Nephron (organoid): ENCODE data around the gene ANKRD13D.

Experiments used
- H3K27ac Mint-ChIP-seq, 3 experiments: 2 replicates each; pipeline ENCODE4 v1.8.0; 2020; ENCODE audit warnings: mixed read lengths in 3 of 3, mild to moderate bottlenecking in 2 of 3, moderate library complexity in 1 of 3
- H3K27me3 Mint-ChIP-seq: 2 replicates; pipeline ENCODE4 v1.8.0; 2021; ENCODE audit warnings: low read depth, mild to moderate bottlenecking, moderate library complexity, mixed read lengths
- H3K36me3 Mint-ChIP-seq: 2 replicates; pipeline ENCODE4 v1.8.0; 2020; ENCODE audit warnings: low read depth, mixed read lengths
- H3K4me1 Mint-ChIP-seq: 2 replicates; pipeline ENCODE4 v1.8.0; 2020; ENCODE audit warnings: mixed read lengths
- H3K4me3 Mint-ChIP-seq, 3 experiments: 2 replicates each; pipeline ENCODE4 v1.8.0; 2020; ENCODE audit warnings: mild to moderate bottlenecking in 3 of 3, mixed read lengths in 3 of 3, moderate library complexity in 2 of 3
- H3K9me3 Mint-ChIP-seq: 2 replicates; pipeline ENCODE4 v1.8.0; 2020; ENCODE audit warnings: mixed read lengths
- TF ChIP-seq, protein P1 (sequence below), 3 experiments: fragments of 200-600 bp; sonication (generic); IDR thresholded peaks; one replicate each; pipeline ENCODE4 v1.5.0; 2021; ENCODE audit warnings: antibody characterized with exemption in 3 of 3; ENCODE audit not compliant: unreplicated experiment in 3 of 3

ANKRD13D gene

GRCh38 chr11:67267188-67268080 lies 21.7 kb upstream of the ANKRD13D start:
- Mint-ChIP-seq H3K27ac (peak overlapping the region; percentile 65 to 91 (median 90)), H3K27me3 (peaks cover 5% of the 10 kb centered on the region), H3K36me3 (no peaks in the 10 kb centered on the region), H3K9me3 (no peaks in the 10 kb centered on the region), H3K4me3 (peak overlapping the region; percentile 96 to 99 (median 98)), H3K4me1 (peaks cover 49% of the 10 kb centered on the region)
- TF ChIP-seq, protein P1, sequence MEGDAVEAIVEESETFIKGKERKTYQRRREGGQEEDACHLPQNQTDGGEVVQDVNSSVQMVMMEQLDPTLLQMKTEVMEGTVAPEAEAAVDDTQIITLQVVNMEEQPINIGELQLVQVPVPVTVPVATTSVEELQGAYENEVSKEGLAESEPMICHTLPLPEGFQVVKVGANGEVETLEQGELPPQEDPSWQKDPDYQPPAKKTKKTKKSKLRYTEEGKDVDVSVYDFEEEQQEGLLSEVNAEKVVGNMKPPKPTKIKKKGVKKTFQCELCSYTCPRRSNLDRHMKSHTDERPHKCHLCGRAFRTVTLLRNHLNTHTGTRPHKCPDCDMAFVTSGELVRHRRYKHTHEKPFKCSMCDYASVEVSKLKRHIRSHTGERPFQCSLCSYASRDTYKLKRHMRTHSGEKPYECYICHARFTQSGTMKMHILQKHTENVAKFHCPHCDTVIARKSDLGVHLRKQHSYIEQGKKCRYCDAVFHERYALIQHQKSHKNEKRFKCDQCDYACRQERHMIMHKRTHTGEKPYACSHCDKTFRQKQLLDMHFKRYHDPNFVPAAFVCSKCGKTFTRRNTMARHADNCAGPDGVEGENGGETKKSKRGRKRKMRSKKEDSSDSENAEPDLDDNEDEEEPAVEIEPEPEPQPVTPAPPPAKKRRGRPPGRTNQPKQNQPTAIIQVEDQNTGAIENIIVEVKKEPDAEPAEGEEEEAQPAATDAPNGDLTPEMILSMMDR (IDR thresholded peaks at IDR 0.05; ENCODE audit: unreplicated experiment in 3 of 3) = no peak

DNA sequence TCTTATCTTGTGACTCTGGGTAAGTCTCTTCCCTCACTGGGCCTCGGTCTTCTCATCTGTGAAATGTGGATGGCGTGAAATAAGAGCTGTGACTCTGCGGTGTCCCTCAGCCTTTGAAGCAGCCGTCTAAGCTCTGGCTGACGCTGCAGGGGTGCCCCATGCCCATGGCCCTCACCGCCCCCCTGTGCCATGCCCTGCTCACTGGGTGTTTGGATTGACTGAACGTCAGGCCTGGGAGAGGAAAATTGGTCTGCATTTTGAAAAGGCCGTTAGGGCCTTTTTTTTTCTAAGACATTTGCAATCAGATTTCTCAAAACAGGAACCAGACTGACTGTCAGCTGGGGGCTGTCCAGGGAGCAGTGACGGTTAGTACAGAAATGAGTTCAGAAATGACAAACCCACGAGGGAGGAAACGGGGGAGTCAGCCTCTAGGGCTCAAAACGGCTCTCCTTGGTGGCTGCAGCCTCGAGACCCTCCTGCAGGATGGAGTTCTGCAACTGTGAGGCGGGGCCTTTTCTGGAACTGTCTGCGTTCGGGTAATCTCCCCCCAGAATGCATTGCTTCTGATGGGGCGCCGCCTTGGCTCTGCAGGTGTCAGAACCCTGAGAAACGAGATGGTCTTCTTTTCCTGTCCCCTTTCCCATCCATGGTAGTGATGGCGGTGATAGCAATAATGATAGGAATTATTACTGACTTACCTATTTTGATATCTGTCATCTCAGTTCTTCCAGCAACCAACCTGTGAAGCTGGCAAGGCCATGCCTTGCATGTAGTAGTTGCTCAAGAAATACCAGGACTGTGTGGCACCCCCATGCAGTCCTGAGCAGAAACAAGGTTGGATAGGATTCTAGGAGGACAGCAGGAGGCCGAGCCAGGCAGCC lies 20.8 kb upstream of the ANKRD13D start:
- no peaks in the 10 kb centered on the region for H3K9me3 Mint-ChIP-seq
- peak overlapping the region; percentile 38 to 65 (median 60) for H3K27ac Mint-ChIP-seq
- H3K4me3 Mint-ChIP-seq = peak overlapping the region; percentile 96 to 99 (median 98)
- H3K27me3 Mint-ChIP-seq = peaks cover 5% of the 10 kb centered on the region
- TF ChIP-seq, protein P1 (IDR thresholded peaks at IDR 0.05; ENCODE audit: unreplicated experiment in 3 of 3) = no peak
- no peaks in the 10 kb centered on the region for H3K36me3 Mint-ChIP-seq
- peaks cover 43% of the 10 kb centered on the region for H3K4me1 Mint-ChIP-seq

DNA sequence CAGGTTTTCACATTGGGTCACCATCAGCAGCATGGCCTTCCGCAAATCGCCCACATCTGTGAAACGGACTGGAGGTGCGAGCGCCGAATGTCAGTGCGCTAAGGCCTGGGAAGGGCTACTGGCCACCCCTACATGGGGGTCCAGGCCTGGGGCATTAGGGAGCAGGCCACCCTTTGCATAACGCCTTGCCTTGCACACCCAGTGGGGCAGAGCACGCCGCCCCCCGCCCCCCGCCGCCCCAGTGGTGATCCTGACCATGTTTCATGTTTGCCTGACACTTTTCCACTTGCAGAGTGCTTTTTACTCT lies 20.2 kb upstream of the ANKRD13D start:
- peak overlapping the region; percentile 57 to 98 (median 96) for H3K4me3 Mint-ChIP-seq
- TF ChIP-seq, protein P1 (IDR thresholded peaks at IDR 0.05; ENCODE audit: unreplicated experiment in 3 of 3) = no peak
- H3K27me3 Mint-ChIP-seq = peaks cover 5% of the 10 kb centered on the region
- no peaks in the 10 kb centered on the region for H3K36me3 Mint-ChIP-seq
- peak overlapping the region in 1 of 3 experiments; percentile 65 for H3K27ac Mint-ChIP-seq
- H3K9me3 Mint-ChIP-seq = no peaks in the 10 kb centered on the region
- peaks cover 43% of the 10 kb centered on the region for H3K4me1 Mint-ChIP-seq

GRCh38 chr11:67269401-67270255 lies 19.5 kb upstream of the ANKRD13D start:
- peak overlapping the region; percentile 87 to 95 (median 93) for H3K27ac Mint-ChIP-seq
- TF ChIP-seq, protein P1 (IDR thresholded peaks at IDR 0.05; ENCODE audit: unreplicated experiment in 3 of 3) = no peak
- H3K27me3 Mint-ChIP-seq = peaks cover 4% of the 10 kb centered on the region
- H3K4me3 Mint-ChIP-seq = peak overlapping the region; percentile 78 to 82 (median 79)
- no peaks in the 10 kb centered on the region for H3K9me3 Mint-ChIP-seq
- peaks cover 43% of the 10 kb centered on the region for H3K4me1 Mint-ChIP-seq
- H3K36me3 Mint-ChIP-seq = no peaks in the 10 kb centered on the region
